Umbilical cord (tissue), 2 donors: ENCODE results near the gene SLAMF1. TPM values are rescaled to one million over a fixed set of nuclear protein-coding genes. Genes with fewer than 3 reads are reported as not detected.

Experiments used
- DNase-seq: peaks from one replicate; pipeline ENCODE4 v3.0.0-alpha.2; 2015; ENCODE audit warnings: low spot score
- total RNA-seq: library from RNA; depleted of rRNA; stranded (reverse); fragments of >200 nt; gene quantifications from one replicate; pipeline ENCODE4 v1.2.3, GENCODE V29; 2014; ENCODE audit warnings: low replicate concordance; ENCODE audit not compliant: insufficient read depth

Gene SLAMF1
- total RNA-seq, 1 donor from 2014 or later, result 0.24 TPM

DNA sequence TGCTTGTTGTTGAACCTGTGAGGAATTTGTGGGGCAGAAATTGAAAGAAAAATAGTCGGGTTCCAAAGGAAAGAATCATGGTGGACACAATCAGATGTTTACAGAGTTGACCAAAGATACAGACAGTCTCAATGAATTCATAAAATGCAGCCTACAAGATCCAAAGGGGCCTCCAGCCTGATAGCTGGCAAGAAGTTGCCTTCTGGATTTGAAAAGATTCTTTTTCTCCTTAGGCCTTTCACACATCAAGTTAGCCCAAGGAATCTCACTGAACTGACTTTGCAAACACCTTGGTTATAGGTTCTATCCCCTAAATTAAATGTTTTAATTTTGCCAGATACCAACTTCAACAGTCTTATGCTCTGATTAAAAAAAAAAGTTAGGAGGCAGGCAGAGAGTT lies 21.5 kb downstream of the SLAMF1 start:
- no peak for DNase-seq

DNA sequence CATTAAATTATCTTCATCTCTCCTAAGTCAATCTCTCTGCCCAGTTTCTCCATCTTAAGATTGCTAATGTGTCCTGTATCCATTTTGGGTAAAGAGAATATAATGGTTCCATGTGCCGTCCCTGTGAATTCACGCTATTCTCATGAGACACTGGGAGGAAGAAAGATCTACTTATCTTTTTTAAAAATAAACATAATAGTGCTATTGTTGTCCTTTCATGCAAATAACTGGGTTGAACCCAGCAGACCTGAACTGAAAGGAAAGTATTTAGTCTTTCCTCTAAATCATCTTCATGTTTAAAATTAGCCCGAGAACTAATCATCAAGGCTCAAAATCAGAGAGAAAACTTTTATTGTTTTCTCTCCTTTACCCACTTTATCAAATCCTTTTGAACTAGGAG lies 22.4 kb downstream of the SLAMF1 start:
- no peak for DNase-seq

DNA sequence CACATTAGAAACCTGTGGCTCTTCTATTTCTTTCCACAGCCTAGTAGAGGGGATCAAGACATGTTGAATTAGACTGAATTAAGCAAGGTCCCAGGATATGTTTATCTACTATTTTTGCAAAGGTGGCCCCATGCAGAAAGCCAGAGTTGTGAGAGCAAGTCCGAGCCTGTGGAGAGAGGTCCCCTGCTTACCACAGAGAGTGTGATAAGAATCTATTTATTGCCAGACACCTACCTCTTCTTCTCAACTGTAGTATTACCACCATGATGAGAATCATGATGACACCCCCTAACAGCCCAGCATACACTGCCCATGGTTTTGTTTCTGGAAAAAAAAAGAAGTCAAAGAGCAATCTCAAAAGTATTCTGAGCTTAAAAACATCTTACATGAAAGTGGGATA lies 23.0 kb downstream of the SLAMF1 start:
- DNase-seq, result no peak

DNA sequence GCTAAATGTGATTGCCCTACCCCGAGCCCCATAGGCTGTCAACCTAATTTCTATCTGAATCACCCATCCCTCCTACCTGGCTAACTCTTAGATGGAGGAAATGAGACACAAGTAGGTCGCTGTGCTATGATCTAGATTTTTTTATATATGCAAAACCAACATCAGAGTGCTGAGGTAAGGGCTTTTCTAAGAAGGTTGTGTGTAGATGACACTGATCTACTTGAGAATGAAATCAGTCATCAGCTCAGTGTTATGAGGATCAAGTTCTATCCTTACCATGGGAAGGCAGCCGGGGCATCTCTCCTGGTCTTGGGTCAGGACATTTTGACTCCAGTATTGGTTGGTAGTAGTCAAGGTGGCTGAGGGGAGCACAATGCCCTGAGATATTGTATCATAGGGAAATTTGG lies 23.6 kb downstream of the SLAMF1 start:
- DNase-seq, result no peak

DNA sequence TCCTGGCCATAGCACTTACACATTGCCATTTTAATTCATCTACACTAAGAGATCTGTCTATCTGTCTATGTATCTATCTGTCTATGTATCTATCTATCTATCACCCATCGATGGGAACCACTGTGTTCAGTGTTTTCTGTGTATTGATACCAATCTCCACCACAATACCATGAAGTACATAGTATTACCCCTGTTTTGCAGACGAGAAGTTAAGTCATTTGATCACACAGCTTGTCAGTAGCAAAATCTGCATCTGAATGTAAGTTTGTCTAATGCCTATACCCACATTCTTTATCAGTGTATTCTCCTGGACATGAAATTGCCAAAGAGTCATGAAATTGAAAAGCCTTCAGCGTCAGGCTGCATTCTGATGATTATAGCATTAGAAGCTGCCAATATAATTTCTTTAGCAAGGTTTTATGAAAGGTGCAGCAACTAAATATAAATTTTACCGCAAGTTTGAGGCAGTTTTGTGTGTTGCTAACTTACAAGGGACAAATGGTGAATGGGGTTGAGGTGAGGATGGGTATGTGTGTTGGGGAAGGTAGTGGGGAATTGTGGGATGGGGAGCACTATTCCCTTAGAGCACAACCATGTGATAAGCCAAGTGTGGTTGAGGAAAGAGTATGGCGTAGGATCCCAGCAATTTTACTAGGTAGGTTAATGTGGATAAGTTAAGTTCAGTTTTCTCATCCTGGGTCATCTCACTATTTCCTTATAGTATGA lies 24.2 kb downstream of the SLAMF1 start:
- no peak for DNase-seq

DNA sequence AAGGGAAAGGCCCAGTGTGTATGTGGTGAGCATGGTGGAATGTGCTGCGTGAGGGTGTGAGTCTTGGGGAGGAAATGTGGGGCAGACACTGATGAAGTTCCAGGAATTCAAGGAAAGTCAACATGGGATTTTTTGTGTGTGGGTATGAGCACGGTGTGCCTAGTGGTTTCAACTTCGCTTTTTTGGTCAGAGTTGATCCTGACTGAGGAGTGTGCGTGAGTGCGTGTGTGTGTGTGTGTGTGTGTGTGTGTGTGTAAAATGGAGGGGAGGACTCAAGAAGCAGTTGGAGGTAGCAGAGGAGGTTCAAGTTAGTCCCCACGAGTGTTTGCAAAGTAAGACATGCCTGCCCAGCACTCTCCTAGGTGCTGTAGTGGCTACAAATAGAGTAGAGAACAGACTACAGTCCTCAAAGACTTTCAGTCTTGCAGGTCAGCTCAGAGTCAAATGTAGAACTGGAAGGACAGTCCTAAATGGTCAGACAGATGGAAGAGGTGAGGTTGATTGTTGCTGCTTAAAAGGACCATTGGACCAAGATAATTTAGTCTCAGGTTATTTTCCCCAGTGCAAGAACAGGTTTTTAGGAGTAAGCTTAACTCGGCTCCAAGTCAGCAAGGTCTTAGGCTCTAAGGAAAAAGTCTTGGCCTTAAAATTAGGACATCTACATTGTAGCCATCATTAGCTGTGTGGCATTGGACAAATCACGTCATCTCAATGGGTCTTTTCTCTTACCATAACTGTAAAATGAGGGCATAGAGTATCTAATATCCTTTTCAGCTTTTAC lies 25.0 kb downstream of the SLAMF1 start:
- no peak for DNase-seq

DNA sequence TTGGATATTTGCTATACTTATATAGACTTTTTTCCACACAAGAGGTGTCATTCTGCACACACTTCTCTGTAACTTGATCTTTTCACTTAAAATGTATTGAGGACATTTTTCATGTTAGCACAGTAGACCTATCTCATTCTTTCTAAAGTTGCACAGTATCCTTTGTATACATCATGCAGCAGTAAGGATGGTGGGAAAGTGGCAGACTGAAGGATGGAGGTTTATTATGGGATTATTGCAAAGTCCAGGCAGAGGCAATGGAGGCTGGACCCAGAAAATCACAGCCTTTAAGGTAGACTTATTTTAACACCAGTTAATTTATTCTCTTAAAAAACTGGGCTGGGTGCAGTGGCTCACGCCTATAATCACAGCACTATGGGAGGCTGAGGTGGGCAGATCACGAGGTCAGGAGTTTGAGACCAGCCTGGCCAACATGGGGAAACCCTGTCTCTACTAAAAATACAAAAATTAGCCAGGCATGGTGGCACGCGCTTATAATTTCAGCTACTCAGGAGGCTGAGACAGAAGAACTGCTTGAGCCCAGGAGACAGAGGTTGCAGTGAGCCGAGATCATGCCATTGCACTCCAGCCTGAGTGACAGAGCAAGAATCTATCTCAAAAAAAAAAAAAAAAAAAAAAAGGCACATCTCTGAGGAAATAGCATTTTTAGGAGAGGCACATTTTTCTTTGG lies 25.8 kb downstream of the SLAMF1 start:
- DNase-seq, result no peak

DNA sequence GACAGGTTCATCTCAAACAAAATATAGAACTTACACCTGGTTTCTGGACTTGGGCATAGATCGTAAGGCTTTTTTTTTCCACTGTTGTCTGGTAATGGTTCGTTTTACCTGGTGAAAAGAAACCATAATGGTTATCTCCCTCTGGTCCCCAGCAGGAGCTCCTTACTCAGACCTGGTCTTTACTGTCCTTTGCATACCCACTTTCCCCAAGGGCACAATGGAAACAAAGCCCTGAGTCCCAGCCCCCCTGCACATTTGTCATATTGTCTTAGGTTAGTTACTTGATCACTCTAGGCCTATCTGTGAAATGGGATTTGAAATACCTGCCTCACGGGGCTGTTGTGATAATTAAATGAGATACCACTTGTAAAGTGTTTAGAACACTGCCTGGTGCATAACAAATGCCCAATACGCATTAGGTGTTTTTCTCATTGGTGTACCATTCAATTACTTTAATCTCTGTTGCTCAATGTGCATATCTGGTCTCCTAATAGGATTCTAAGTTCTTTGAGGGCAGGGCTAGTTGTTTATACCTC lies 27.0 kb downstream of the SLAMF1 start:
- no peak for DNase-seq

DNA sequence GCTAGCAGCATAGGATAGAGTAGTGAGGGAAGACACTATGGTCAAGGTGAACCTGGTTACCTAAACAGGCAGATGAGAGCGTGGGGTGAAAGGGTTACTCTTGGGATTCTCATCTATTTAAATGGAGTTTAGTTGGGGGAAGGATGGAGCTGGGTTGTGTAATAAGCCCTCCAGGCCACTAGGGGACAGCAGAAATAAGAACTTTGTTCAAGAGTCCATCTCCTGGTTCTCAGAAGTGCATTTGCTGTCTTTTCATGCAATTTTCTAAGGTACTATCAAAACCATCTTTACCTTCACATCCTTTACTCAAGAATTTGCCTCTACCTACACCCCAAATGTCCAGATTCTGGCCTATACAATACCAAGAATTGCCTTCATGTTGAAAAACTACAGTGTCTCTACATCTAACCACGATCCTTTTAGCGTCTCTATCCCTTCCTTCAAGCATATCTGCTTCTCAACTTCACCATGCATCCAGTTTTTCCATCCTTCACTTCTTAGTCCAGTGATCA lies 28.0 kb downstream of the SLAMF1 start:
- no peak for DNase-seq

DNA sequence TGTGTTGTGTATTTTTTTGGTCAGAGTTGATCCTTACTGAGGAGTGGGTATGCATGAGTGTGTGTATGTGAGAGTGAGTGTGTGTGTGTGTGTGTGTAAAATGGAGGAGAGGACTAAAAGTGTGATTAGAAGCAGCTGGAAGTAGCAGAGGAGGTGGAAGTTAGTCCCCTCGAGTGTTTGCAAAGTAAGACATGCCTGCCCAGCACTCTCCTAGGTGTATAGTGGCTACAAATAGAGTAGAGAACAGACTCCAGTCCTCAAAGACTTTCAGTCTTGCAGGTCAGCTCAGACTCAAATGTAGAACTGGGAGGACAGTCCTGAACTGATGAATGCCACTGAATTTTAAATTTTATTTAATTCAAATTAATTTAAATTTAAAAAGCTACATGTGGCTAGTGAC lies 28.5 kb downstream of the SLAMF1 start:
- no peak for DNase-seq

DNA sequence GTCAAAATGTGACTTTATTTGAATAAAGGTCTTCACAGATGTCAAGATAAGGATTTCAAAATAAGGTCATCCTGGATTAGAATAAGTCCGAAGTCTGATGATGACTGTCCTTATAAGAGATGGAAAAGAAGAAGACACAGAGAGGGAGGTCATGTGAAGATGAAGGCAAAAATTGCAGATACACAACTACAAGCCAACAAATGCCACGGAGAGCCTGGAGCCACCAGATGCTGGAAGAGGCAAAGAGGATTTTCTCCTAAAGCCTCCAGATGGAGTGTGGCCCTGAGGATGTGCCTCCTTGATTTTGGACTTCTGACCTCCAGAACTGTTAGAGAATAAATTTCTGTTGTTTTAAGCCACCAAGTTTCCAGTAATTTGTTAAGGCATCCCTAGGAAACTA lies 31.2 kb downstream of the SLAMF1 start:
- DNase-seq, result no peak

DNA sequence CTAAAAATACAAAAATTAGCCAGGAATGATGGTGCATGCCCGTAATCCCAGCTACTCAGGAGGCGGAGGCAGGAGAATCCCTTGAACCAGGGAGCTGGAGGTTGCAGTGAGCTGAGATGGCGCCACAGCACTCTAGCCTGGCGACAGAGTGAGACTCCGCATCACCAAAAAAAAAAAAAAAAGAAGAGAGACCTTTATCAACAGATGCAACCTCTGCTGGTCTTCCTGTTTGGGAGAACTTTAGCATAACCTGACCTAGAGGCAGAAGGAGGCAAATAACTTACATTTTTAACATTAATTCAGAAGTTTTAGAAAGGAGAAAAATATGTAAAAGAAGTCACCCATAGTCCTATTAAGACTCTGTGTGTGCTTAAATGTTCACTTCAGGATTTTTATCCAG lies 32.4 kb downstream of the SLAMF1 start:
- DNase-seq, result no peak

DNA sequence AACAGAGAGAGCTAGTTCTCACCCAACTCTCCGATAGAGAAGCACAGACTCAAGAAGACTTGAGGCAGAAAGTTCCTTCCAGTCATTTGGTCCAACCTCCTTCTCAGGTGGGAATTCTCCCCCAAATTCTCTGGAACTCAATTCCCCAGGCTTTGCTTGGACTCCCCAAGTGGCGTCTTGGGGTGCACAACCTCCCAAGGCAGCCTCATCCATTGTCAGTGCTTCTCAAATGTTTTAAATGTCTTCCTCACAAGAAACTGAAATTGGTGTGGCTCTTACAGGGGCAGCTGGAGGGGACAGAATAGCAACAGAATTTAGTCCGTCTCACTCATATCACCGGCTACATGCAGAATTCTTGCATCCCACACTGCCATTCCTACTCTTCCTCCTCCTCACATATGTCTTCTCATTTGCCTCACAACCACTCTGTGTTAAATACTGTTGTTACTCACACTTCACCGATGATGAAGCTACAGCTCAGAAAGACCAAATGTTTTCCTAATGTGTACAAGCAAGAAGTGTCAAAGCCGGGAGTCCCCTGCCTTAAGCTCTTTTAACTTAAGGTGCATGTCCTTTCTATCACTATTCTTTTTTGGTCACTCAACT lies 34.1 kb downstream of the SLAMF1 start:
- DNase-seq, result no peak

DNA sequence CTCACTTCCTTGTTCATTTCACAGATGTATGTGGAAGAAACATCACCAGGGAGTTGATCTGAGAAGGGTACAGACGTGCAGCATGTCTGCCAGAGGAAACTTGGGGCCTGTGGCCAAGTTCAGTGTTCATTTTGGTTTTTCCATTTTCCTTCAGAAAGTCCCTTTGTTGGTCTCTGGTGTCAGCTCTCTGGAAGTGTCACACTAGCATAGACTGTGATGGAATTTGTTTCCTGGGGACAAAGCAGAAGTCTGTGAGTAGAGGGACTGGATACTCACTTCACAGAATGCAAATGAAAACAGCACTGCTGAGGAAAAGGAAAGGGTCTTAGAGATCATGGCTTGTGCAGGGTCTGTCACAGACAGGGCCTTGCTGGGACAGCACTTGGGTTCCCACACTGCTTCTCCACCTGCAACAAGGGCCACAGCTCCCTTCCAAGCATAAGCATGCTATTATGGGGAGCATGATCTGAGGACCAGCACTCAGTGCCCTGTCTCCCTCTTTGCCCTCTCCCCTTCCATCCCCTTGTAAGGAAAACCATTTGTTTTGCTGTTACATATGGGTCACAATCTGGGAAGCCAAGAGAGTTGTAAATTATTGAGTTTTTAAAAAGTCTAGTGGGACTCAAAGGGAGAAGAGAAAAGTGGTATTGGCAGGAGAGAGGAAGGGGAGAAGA lies 36.1 kb downstream of the SLAMF1 start:
- no peak for DNase-seq

DNA sequence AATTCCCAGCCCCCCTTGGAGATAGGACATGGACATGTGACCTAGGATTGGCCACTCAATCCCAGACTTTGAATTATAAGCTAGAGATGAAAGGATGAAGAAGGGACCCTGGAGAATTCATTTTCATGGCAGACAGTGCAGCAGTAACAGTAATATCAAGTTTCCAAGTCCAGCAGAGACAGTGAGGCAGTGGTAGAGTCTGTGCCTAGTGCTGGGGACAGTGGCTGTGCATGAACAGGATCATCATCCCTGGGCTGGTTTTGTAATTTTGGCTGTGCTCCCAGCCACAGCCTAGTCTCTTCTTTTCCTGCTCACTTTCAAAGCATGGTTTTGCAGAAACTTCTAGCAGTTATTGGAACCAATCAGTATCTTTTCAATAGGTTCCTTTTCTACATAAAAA lies 37.9 kb downstream of the SLAMF1 start:
- no peak for DNase-seq

DNA sequence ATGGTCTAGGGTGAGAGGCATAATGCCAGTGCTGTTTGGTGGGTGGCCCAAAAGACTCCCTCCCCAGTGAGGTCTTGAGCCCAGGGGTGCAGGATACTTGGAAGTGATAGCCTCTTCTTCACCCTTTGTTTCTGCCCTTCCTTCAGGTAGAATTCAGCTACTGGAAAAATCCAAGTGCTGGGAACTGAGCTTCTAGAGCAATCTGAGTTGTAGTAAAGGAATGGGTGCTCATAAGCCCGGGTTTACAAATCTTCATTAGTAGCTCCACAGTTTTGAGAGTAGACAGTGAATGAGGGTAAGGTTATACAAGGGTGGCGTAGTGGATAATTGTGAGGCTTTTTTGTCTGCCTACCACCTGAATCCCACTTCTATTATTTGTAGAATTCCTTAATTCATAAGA lies 38.3 kb downstream of the SLAMF1 start:
- DNase-seq, result no peak

DNA sequence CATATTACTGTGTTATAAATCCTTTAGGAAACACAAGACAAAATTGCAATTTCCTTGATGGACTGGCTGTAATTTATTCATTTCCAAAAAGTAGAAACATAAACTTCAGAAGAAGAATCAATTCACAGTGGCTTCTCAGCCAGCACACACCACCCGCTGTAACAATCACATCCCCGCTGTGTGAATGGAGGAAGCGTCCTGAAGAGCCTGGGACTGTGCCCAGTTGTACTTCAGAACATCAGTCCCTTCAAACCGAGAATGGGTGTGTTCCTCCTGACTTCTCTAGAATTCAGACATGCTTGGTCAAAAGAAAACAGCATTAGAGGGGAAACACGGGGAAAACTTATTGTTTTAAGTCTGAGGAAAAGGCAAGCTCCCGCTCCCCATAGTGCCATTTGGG lies 38.8 kb downstream of the SLAMF1 start:
- DNase-seq, result no peak

DNA sequence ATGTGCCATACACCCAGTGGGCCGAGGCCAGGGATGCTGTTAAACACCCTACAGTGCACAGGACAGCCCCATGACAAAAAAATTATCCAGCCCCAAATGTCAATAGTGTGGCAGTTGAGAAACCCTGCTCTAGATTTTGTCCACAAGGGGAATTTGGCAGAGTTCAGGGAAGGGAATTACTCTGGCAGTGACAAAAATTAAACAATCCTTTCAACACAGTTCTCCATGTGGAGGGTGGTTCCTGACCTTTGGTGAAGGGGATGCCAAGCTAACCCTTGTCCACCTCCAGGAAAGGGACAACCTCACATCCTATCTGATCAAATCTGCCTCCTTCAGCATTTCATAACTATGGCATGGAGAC lies 39.2 kb downstream of the SLAMF1 start:
- DNase-seq, result no peak

DNA sequence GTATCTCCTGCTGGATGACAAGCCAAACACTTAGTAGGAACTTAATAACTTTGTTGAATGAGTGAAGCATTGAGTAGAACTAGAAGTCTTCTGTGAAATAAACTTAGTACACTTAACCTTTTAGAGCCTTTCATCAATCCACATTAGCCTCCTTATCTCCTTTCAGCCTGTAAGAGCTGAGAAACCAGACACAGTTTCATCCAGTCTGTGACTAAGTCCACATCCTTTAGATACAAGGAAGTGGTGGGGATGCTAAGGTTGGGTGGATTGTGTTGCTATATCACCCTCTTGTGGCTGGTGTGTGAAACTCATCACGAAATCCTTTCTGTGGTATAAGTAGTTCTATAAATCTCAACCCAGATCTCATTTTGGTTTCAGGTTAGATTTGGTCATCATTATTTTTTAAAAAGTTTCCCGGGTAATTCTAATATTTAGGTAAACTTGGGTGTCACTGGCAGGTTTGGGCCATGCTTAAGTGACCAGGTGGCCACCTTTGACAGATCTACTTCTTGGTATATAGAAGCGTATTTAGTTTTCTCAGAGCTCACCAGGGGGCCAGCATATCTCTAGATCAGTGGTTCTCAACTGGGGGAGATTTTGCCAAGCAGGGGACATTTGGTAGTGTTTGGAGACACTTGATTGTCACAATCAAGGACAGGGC lies 39.7 kb downstream of the SLAMF1 start:
- DNase-seq, result peak; percentile 80

DNA sequence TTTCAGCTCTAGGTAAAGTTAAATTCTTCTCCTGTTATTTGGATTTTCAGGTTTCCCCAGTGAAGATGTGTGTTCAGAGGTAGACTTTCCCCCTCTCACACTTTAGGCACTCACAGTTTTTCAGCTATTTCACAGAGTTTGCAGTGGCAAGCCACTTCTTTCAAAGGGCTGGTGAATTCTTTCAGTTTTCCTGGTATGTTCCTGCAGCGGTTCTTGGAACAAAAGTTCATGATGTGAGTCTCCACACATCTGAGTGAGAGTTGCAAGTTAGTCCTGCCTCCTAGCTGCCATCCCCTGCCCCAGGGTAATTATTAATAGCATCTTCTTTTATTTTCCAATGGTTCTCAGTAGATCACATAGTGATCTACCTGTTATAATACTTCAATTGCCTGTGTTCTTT lies 40.2 kb downstream of the SLAMF1 start:
- no peak for DNase-seq
